ENCODE results near the gene ATL2. TPM values are rescaled to one million over a fixed set of nuclear protein-coding genes. Genes with fewer than 3 reads are reported as not detected.
"Not testable (repeated sequence)": the region's sequence is repeated elsewhere in the genome, so short reads cannot be mapped to it uniquely, and the experiment has no call there.

The ATL2 gene
- total RNA-seq, 1 donor from 2014 or later = 72.9 TPM

DNA sequence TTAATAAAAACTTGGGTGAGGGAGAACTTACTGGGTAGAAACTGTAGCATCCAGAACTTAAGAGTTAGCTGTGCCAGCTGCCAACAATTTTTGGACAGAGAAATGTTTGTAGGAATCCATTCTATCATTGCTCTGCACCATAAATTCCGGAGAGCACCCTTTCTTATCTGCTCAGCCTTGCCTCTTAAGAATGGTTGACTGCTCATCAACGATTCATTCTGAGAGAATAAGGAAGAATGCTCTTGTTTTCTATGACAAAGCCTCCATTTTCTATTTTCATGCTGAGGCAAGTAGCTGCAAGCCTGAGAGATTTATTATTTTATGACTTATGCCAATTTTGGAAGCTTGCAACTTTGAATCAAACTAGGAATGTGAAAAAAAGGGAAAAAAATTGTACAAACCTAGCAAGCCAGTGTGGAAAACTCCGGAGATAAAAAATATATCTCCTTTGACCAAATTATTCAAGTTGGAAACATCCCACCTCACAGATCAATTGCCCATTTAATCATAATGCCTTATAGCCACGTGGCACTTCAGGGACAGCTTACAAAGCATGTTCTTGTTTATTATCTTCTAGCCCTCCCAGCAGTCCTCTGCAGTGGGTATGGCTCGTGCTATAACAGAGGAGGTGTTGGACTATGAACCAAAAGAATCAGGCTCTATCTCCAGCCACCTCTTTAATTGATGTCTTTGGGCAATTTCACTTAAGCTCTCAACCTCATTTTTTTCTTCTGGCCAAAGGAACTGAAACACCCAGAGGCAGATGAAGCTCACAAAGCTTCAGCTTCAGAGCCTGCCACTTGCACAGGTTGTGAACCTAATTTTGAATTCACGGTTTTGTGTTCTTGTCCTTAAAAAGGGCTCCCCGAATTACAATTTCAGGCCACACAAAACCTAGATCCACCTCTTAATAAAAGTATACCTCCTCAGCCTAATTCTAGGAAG lies 40.9 kb upstream of the ATL2 start:
- DNase-seq (ENCODE audit: low read depth, low spot score) = no peak
- no peak for TF ChIP-seq CTCF (conservative IDR thresholded peaks at IDR 0.05)
- Mint-ChIP-seq H3K4me1 (no peaks in the 10 kb centered on the region), H3K27me3 (ENCODE audit: low read depth) (no peaks in the 10 kb centered on the region), H3K4me3 (no peak overlapping the region), H3K27ac (ENCODE audit: unreplicated experiment) (no peak overlapping the region), H3K36me3 (ENCODE audit: low read depth) (peaks cover 2% of the 10 kb centered on the region), H3K9me3 (peaks cover 14% of the 10 kb centered on the region)

DNA sequence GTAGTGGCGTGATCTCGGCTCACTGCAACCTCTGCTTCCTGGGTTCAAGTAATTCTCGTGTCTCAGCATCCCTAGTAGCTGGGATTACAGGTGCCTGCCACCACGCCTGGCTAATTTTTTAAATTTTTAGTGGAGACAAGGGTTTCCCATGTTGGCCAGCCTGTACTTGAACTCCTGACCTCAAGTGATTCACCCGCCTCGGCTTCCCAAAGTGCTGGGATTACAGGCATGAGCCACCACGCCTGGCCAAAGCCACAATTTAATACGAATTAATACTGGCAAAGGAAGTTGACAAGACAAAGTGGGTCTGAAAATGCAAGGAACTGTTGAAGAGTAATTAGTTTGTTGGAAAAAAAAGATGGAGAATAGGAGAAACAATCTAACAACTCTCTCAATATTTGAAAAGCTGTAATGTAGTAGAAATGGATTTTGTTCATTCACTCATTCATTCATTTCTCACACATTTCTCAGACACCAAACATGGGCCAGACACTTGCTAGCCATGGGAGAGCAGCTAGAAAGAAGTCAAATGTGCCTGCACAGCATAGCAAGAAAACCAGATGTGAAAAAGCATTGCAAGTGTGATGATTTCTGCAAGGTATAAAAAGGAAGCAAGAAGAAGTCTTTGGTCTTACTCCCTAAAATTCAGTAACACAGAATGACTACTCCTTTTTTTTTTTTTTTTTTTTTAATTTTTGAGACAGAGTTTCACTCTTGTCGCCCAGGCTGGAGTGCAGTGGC lies 39.4 kb upstream of the ATL2 start:
- H3K9me3 Mint-ChIP-seq = peaks cover 14% of the 10 kb centered on the region
- no peak for TF ChIP-seq CTCF (conservative IDR thresholded peaks at IDR 0.05)
- H3K27ac Mint-ChIP-seq (ENCODE audit: unreplicated experiment) = no peak overlapping the region
- no peak for DNase-seq (ENCODE audit: low read depth, low spot score)
- peaks cover 8% of the 10 kb centered on the region for H3K36me3 Mint-ChIP-seq (ENCODE audit: low read depth)
- H3K27me3 Mint-ChIP-seq (ENCODE audit: low read depth) = no peaks in the 10 kb centered on the region
- no peak overlapping the region for H3K4me3 Mint-ChIP-seq
- no peaks in the 10 kb centered on the region for H3K4me1 Mint-ChIP-seq

DNA sequence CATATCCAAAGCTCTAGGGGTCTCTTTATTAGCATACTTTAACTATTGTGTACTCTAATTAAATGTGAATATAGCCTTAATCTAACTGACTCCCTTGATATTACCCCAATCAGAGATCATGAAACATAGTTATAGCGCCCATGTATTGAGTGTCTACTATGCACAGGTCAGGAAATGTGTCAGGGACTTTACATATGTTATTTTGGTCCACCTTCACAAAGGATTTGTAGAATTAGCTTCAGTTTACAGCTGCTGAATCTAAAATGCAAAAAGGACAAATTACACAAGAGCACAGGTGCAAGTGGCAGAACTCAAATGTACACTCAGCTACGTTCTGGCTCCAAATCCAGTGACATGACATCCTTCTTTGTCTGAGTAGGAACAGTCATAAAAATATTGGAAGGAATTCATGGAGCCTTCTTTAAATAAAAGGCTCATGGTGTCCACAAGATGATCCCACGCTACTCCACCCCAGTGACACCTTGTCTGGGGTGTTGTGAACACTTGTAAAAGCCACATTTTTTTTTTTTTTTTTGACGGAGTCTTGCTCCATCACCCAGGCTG lies 38.7 kb upstream of the ATL2 start:
- DNase-seq (ENCODE audit: low read depth, low spot score) = no peak
- Mint-ChIP-seq H3K4me1 (no peaks in the 10 kb centered on the region), H3K9me3 (peaks cover 14% of the 10 kb centered on the region), H3K27me3 (ENCODE audit: low read depth) (no peaks in the 10 kb centered on the region), H3K36me3 (ENCODE audit: low read depth) (peaks cover 8% of the 10 kb centered on the region), H3K27ac (ENCODE audit: unreplicated experiment) (no peak overlapping the region), H3K4me3 (no peak overlapping the region)
- TF ChIP-seq CTCF (conservative IDR thresholded peaks at IDR 0.05) = no peak

- TF ChIP-seq CTCF (conservative IDR thresholded peaks at IDR 0.05) = no peak
- DNase-seq (ENCODE audit: low read depth, low spot score) = no peak
- H3K27ac Mint-ChIP-seq (ENCODE audit: unreplicated experiment) = no peak overlapping the region
- no peaks in the 10 kb centered on the region for H3K4me1 Mint-ChIP-seq
- peaks cover 14% of the 10 kb centered on the region for H3K9me3 Mint-ChIP-seq
- H3K4me3 Mint-ChIP-seq = no peak overlapping the region
- H3K27me3 Mint-ChIP-seq (ENCODE audit: low read depth) = no peaks in the 10 kb centered on the region
- H3K36me3 Mint-ChIP-seq (ENCODE audit: low read depth) = peaks cover 8% of the 10 kb centered on the region
Observed at GRCh38 chr2:38415023-38415422, 38.0 kb upstream of the ATL2 start.

DNA sequence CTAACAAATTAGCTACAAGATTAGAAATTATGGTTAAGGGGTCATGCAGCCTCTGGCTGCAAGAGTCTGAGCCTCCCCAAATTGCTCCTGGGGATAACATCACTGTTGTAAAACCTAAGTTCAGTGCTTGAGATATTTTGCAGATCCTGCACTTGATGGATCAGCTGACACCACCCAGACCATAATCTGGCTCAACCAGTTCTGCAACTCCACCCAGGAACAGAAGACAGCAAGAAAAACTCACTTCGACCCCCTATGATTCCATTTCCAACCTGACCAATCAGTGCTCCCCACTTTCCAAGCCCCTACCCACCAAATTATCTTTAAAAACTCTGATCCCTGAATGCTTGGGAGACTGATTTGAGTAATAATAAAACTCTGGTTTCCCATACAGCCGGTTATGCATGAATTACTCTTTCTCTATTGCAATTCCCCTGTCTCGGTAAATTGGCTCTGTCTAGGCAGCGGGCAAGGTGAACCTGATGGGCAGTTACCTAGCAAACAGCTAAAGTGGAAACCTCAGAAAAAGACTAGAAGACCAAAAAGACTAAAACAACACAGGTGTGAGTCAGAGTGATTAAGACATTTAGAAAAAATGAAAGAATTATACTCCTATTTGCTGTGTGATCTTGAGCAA lies 35.3 kb upstream of the ATL2 start:
- not testable (repeated sequence) for H3K27me3 Mint-ChIP-seq (ENCODE audit: low read depth); H3K4me3 Mint-ChIP-seq; H3K36me3 Mint-ChIP-seq (ENCODE audit: low read depth); DNase-seq (ENCODE audit: low read depth, low spot score); H3K4me1 Mint-ChIP-seq; H3K27ac Mint-ChIP-seq (ENCODE audit: unreplicated experiment)
- H3K9me3 Mint-ChIP-seq = peaks cover 14% of the 10 kb centered on the region
